Neural progenitor cell (in vitro differentiated cells): Measurements from ENCODE around the gene CDC123. TPM values are rescaled to one million over a fixed set of nuclear protein-coding genes. Genes with fewer than 3 reads are reported as not detected.
"Not testable (repeated sequence)": the region's sequence is repeated elsewhere in the genome, so short reads cannot be mapped to it uniquely, and the experiment has no call there.

Source experiments
- DNase-seq: peaks from one replicate; pipeline ENCODE4 v3.0.0-alpha.2; 2016; ENCODE audit warnings: low spot score
- H2AFZ ChIP-seq: fragments of 200-600 bp; sonication (generic); replicated peaks from 2 replicates; pipeline ENCODE4 v1.6.1; 2016; ENCODE audit warnings: antibody characterized with exemption
- H3F3A ChIP-seq: fragments of 200-600 bp; sonication (generic); 2 replicates; pipeline ENCODE4 v1.6.1; 2016; ENCODE audit warnings: antibody characterized with exemption, low read depth
- H3K27ac ChIP-seq: fragments of 200-600 bp; sonication (generic); 2 replicates; pipeline ENCODE4 v1.5.1; 2016; ENCODE audit warnings: mild to moderate bottlenecking
- H3K27me3 ChIP-seq: fragments of 200-600 bp; sonication (generic); 2 replicates; pipeline ENCODE4 v1.6.1; 2016; ENCODE audit warnings: mild to moderate bottlenecking, moderate library complexity
- H3K36me3 ChIP-seq: fragments of 200-600 bp; sonication (generic); 2 replicates; pipeline ENCODE4 v1.5.1; 2016
- H3K4me1 ChIP-seq: fragments of 200-600 bp; sonication (generic); 2 replicates; pipeline ENCODE4 v1.6.1; 2016; ENCODE audit warnings: mixed run types
- H3K4me2 ChIP-seq: fragments of 200-600 bp; sonication (generic); 2 replicates; pipeline ENCODE4 v1.6.1; 2016
- H3K4me3 ChIP-seq: fragments of 200-600 bp; sonication (generic); 2 replicates; pipeline ENCODE4 v1.5.1; 2016
- H3K79me2 ChIP-seq: fragments of 200-600 bp; sonication (generic); 2 replicates; pipeline ENCODE4 v1.6.1; 2016; ENCODE audit warnings: low read depth
- H3K9ac ChIP-seq: fragments of 200-600 bp; sonication (generic); 2 replicates; pipeline ENCODE4 v1.6.1; 2016
- H3K9me3 ChIP-seq: fragments of 200-600 bp; sonication (generic); 2 replicates; pipeline ENCODE4 v1.5.1; 2016; ENCODE audit warnings: low read depth
- H4K20me1 ChIP-seq: fragments of 200-600 bp; sonication (generic); 2 replicates; pipeline ENCODE4 v1.6.1; 2016; ENCODE audit warnings: low read depth
- H3K27ac Mint-ChIP-seq: 3 replicates; pipeline ENCODE4 v1.8.0; 2021; ENCODE audit warnings: mixed read lengths
- H3K27me3 Mint-ChIP-seq: 2 replicates; pipeline ENCODE4 v1.8.0; 2022; ENCODE audit warnings: low read depth, mild to moderate bottlenecking, inconsistent platforms, moderate library complexity, mixed read lengths; ENCODE audit not compliant: insufficient read depth
- H3K36me3 Mint-ChIP-seq: 3 replicates; pipeline ENCODE4 v1.8.0; 2021; ENCODE audit warnings: mixed read lengths
- H3K4me1 Mint-ChIP-seq: 3 replicates; pipeline ENCODE4 v1.8.0; 2021; ENCODE audit warnings: mixed read lengths
- H3K4me3 Mint-ChIP-seq: 3 replicates; pipeline ENCODE4 v1.8.0; 2021; ENCODE audit warnings: mild to moderate bottlenecking, moderate library complexity, mixed read lengths
- H3K9me3 Mint-ChIP-seq: 3 replicates; pipeline ENCODE4 v1.8.0; 2020; ENCODE audit warnings: mixed read lengths
- CTCF ChIP-seq: fragments of 200-600 bp; sonication (generic); IDR thresholded peaks from 2 replicates; pipeline ENCODE4 v1.5.1; 2017; ENCODE audit warnings: antibody characterized with exemption, mild to moderate bottlenecking
- EZH2 ChIP-seq: fragments of 200-600 bp; sonication (generic); IDR thresholded peaks from 2 replicates; pipeline ENCODE4 v1.6.1; 2017; ENCODE audit warnings: antibody characterized with exemption, mild to moderate bottlenecking, moderate library complexity
- EZH2phosphoT487 ChIP-seq: fragments of 200-600 bp; sonication (generic); IDR thresholded peaks from 2 replicates; pipeline ENCODE4 v1.6.1; 2017; ENCODE audit warnings: antibody characterized with exemption
- total RNA-seq: library from RNA; depleted of rRNA; stranded (reverse); fragments of >200 nt; gene quantifications from 2 replicates; pipeline ENCODE4 v1.2.3, GENCODE V29; 2015; ENCODE audit warnings: low replicate concordance

The CDC123 gene
- total RNA-seq, 1 donor from 2014 or later: 134 TPM

- no peaks in the 10 kb centered on the region for H3K79me2 ChIP-seq
- Mint-ChIP-seq H3K9me3 (no peaks in the 10 kb centered on the region), H3K27ac (no peak overlapping the region), H3K4me1 (no peaks in the 10 kb centered on the region), H3K27me3 (no peaks in the 10 kb centered on the region), H3K36me3 (peaks cover 26% of the 10 kb centered on the region), H3K4me3 (no peak overlapping the region)
- H3K4me2 ChIP-seq: no peak overlapping the region
- no peak overlapping the region for H2AFZ ChIP-seq
- peaks cover 3% of the 10 kb centered on the region for H3F3A ChIP-seq
- H3K4me3 ChIP-seq: no peak overlapping the region
- H3K36me3 ChIP-seq: no peaks in the 10 kb centered on the region
- H3K9me3 ChIP-seq: no peaks in the 10 kb centered on the region
- H3K27me3 ChIP-seq: no peaks in the 10 kb centered on the region
- DNase-seq: no peak
- no peaks in the 10 kb centered on the region for H3K4me1 ChIP-seq
- TF ChIP-seq EZH2 (no peak), EZH2phosphoT487 (no peak), CTCF (no peak)
- H4K20me1 ChIP-seq: no peaks in the 10 kb centered on the region
- no peak overlapping the region for H3K27ac ChIP-seq
- H3K9ac ChIP-seq: no peak overlapping the region
These were observed 29.8 kb upstream of the CDC123 start for GRCh38 chr10:12165999-12166775.

GRCh38 chr10:12171512-12171911, 24.5 kb upstream of the CDC123 start:
- H3K27me3 ChIP-seq, DNase-seq, H3K4me3 ChIP-seq, H2AFZ ChIP-seq, H3K4me3 Mint-ChIP-seq, H3K79me2 ChIP-seq, H3K9me3 ChIP-seq, H3K36me3 ChIP-seq, H3K9me3 Mint-ChIP-seq, H3K27ac Mint-ChIP-seq, H3K4me1 ChIP-seq, H3K4me1 Mint-ChIP-seq, H4K20me1 ChIP-seq, H3K27me3 Mint-ChIP-seq, H3K9ac ChIP-seq, H3K4me2 ChIP-seq, H3K27ac ChIP-seq, H3F3A ChIP-seq: not testable (repeated sequence)
- H3K36me3 Mint-ChIP-seq: peaks cover 26% of the 10 kb centered on the region

DNA sequence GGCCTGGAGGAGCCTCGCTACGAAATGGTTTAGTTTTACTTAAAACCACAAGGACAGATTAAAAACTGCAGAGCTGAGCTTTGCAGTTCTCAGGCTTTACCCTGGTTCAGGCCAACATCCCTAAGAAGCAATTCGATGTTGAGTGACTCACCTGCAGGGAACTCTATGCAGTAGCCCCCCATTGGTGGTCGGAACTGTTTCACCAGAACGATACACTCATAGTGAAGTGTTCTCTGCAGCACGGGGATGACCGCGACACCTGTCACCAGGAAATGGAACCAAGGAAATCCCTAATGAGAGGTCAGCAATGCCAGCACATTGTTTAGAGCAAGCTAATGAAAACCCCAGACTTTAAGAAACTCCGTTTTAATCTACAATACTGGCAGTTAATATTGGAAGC, 18.3 kb upstream of the CDC123 start:
- H3K4me3 ChIP-seq: no peak overlapping the region

GRCh38 chr10:12179606-12180170, 16.3 kb upstream of the CDC123 start:
- no peaks in the 10 kb centered on the region for H3K36me3 ChIP-seq
- H3K4me3 Mint-ChIP-seq: no peak overlapping the region

More for the DNA sequence above, 18.3 kb upstream of the CDC123 start:
- Histone ChIP-seq H3K27me3 (no peaks in the 10 kb centered on the region), H3F3A (peaks cover 4% of the 10 kb centered on the region), H3K9ac (no peak overlapping the region), H3K36me3 (no peaks in the 10 kb centered on the region), H4K20me1 (no peaks in the 10 kb centered on the region), H3K79me2 (no peaks in the 10 kb centered on the region), H3K4me1 (no peaks in the 10 kb centered on the region), H2AFZ (no peak overlapping the region), H3K9me3 (no peaks in the 10 kb centered on the region), H3K27ac (no peak overlapping the region), H3K4me2 (no peak overlapping the region)
- Mint-ChIP-seq H3K9me3 (no peaks in the 10 kb centered on the region), H3K27me3 (peaks cover 2% of the 10 kb centered on the region), H3K27ac (no peak overlapping the region), H3K4me3 (no peak overlapping the region), H3K4me1 (no peaks in the 10 kb centered on the region), H3K36me3 (peaks cover 9% of the 10 kb centered on the region)
- no peak for DNase-seq
- no peak for TF ChIP-seq EZH2phosphoT487

More at GRCh38 chr10:12179606-12180170, 16.3 kb upstream of the CDC123 start:
- Mint-ChIP-seq H3K9me3 (no peaks in the 10 kb centered on the region), H3K4me1 (no peaks in the 10 kb centered on the region), H3K27ac (no peak overlapping the region), H3K27me3 (peaks cover 2% of the 10 kb centered on the region), H3K36me3 (peaks cover 8% of the 10 kb centered on the region)
- no peak overlapping the region for H3K4me3 ChIP-seq
- no peak overlapping the region for H3K4me2 ChIP-seq
- H3K4me1 ChIP-seq: no peaks in the 10 kb centered on the region
- no peaks in the 10 kb centered on the region for H3K27me3 ChIP-seq
- H3K9ac ChIP-seq: no peak overlapping the region
- H4K20me1 ChIP-seq: no peaks in the 10 kb centered on the region
- no peaks in the 10 kb centered on the region for H3K79me2 ChIP-seq
- no peak for DNase-seq
- H3K9me3 ChIP-seq: no peaks in the 10 kb centered on the region
- H2AFZ ChIP-seq: no peak overlapping the region
- peaks cover 4% of the 10 kb centered on the region for H3F3A ChIP-seq
- TF ChIP-seq CTCF (no peak), EZH2phosphoT487 (no peak), EZH2 (no peak)
- H3K27ac ChIP-seq: no peak overlapping the region
